ENCODE data around the gene C3orf49.

Gene C3orf49

GRCh38 chr3:63830526-63830925, 11.4 kb downstream of the C3orf49 start:
- no peaks in the 10 kb centered on the region for H3K9me3 Mint-ChIP-seq (ENCODE audit: low read depth)
- no peak overlapping the region for H3K27ac Mint-ChIP-seq
- no peaks in the 10 kb centered on the region for H3K27me3 Mint-ChIP-seq
- H3K4me1 Mint-ChIP-seq (ENCODE audit: low read depth), result no peaks in the 10 kb centered on the region
- no peak overlapping the region for H3K4me3 Mint-ChIP-seq
- H3K36me3 Mint-ChIP-seq, result peaks cover 26% of the 10 kb centered on the region

- H3K4me3 Mint-ChIP-seq, result no peak overlapping the region
- H3K36me3 Mint-ChIP-seq, result peaks cover 20% of the 10 kb centered on the region
- no peaks in the 10 kb centered on the region for H3K9me3 Mint-ChIP-seq (ENCODE audit: low read depth)
- H3K27ac Mint-ChIP-seq, result no peak overlapping the region
- H3K27me3 Mint-ChIP-seq, result no peaks in the 10 kb centered on the region
- no peaks in the 10 kb centered on the region for H3K4me1 Mint-ChIP-seq (ENCODE audit: low read depth)
Measured at GRCh38 chr3:63832395-63832794, 13.3 kb downstream of the C3orf49 start.

DNA sequence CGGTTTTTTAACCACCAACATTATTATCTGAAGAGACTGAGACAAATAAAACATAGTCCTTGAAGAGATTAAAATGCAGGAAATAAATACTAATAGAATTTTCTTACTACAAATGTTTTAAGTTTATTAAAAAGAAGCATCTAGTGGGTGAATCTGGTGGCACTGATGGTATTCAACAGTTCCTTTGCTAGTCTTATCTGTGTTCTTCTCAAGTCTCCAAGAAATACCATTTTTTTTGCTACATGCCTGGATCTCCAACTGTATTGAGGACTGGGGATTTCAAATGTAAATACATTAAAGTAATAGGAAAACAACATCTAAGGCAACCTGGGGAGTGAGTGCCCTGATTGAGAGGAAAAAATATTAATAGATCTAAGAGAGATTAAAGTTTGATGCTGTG, 22.6 kb downstream of the C3orf49 start:
- Mint-ChIP-seq H3K27ac (no peak overlapping the region), H3K27me3 (no peaks in the 10 kb centered on the region), H3K36me3 (peaks cover 3% of the 10 kb centered on the region), H3K4me1 (ENCODE audit: low read depth) (peaks cover 6% of the 10 kb centered on the region), H3K4me3 (no peak overlapping the region), H3K9me3 (ENCODE audit: low read depth) (no peaks in the 10 kb centered on the region)

DNA sequence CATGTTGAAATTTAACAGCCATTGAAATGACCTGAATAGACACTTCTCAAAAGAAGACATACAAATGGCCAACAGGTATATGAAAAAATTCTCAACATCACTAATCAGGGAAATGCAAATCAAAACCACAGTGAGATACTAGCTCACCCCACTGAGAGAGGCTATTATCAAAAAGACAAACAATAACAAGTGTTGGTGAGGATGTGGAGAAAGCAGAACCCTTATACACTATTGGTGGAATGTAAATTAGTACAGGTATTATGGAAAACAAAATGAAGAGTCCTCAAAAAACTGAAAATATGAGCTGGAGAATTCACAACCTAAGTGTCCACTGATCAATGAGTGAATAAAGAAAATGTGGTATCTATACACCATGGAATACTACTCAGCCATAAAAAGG, 23.0 kb downstream of the C3orf49 start:
- Mint-ChIP-seq H3K9me3 (ENCODE audit: low read depth) (no peaks in the 10 kb centered on the region), H3K4me3 (no peak overlapping the region), H3K27me3 (no peaks in the 10 kb centered on the region), H3K36me3 (peaks cover 3% of the 10 kb centered on the region), H3K27ac (no peak overlapping the region), H3K4me1 (ENCODE audit: low read depth) (peaks cover 6% of the 10 kb centered on the region)

GRCh38 chr3:63845215-63845614, 26.1 kb downstream of the C3orf49 start:
- Mint-ChIP-seq H3K4me3 (no peak overlapping the region), H3K4me1 (ENCODE audit: low read depth) (peaks cover 9% of the 10 kb centered on the region), H3K27me3 (no peaks in the 10 kb centered on the region), H3K27ac (no peak overlapping the region), H3K36me3 (peaks cover 3% of the 10 kb centered on the region), H3K9me3 (ENCODE audit: low read depth) (no peaks in the 10 kb centered on the region)

GRCh38 chr3:63847718-63848450, 28.8 kb downstream of the C3orf49 start:
- H3K4me1 Mint-ChIP-seq (ENCODE audit: low read depth), result peaks cover 9% of the 10 kb centered on the region
- no peak overlapping the region for H3K27ac Mint-ChIP-seq
- no peak overlapping the region for H3K4me3 Mint-ChIP-seq
- no peaks in the 10 kb centered on the region for H3K27me3 Mint-ChIP-seq
- peaks cover 5% of the 10 kb centered on the region for H3K36me3 Mint-ChIP-seq
- H3K9me3 Mint-ChIP-seq (ENCODE audit: low read depth), result no peaks in the 10 kb centered on the region

DNA sequence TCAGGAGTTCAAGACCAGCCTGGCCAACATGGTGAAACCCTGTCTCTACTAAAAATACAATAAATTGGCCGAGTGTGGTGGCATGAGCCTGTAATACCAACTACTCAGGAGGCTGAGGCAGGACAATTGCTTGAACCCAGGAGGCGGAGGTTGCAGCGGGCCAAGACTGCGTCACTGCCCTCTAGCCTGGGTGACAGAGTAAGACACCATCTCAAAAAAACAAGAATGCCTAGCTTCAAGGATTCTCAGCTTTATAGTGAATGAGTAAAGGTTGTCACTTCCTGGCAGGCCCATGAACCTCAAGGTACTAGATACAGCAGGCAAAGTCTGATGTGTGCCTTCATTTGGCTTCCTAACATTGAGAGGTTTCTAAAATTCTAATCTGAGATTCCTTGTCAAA, 30.1 kb downstream of the C3orf49 start:
- Mint-ChIP-seq H3K4me1 (ENCODE audit: low read depth) (peaks cover 9% of the 10 kb centered on the region), H3K4me3 (no peak overlapping the region), H3K9me3 (ENCODE audit: low read depth) (no peaks in the 10 kb centered on the region), H3K27me3 (no peaks in the 10 kb centered on the region), H3K36me3 (peaks cover 5% of the 10 kb centered on the region), H3K27ac (no peak overlapping the region)

GRCh38 chr3:63851287-63851686, 32.2 kb downstream of the C3orf49 start:
- Mint-ChIP-seq H3K4me1 (ENCODE audit: low read depth) (peaks cover 17% of the 10 kb centered on the region), H3K27ac (no peak overlapping the region), H3K36me3 (peaks cover 2% of the 10 kb centered on the region), H3K4me3 (no peak overlapping the region), H3K9me3 (ENCODE audit: low read depth) (no peaks in the 10 kb centered on the region), H3K27me3 (no peaks in the 10 kb centered on the region)

DNA sequence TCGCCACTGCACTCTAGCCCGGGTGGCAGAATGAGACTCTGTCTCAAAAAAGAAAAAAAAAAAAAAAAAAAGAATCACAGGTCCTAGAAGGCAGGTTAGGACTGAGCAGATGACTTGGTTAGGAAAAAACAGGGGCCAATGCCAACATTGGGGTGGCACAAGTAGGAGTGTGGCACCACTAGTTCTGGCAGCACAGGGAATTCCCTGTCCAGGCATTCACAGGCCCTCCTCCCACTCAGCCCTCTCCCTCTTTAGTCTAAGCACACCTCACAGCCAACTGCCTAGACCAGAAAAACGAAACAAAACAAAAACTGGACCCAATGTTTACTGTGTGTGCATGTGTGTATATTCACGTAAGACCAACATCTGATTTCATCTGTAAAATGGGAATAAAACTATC, 34.0 kb downstream of the C3orf49 start:
- H3K27ac Mint-ChIP-seq, result no peak overlapping the region
- no peaks in the 10 kb centered on the region for H3K27me3 Mint-ChIP-seq
- H3K4me1 Mint-ChIP-seq (ENCODE audit: low read depth), result peaks cover 28% of the 10 kb centered on the region
- peaks cover 2% of the 10 kb centered on the region for H3K36me3 Mint-ChIP-seq
- H3K9me3 Mint-ChIP-seq (ENCODE audit: low read depth), result no peaks in the 10 kb centered on the region
- H3K4me3 Mint-ChIP-seq, result no peak overlapping the region

- Mint-ChIP-seq H3K27ac (no peak overlapping the region), H3K36me3 (peaks cover 2% of the 10 kb centered on the region), H3K4me3 (no peak overlapping the region), H3K27me3 (no peaks in the 10 kb centered on the region), H3K9me3 (ENCODE audit: low read depth) (no peaks in the 10 kb centered on the region), H3K4me1 (ENCODE audit: low read depth) (peaks cover 46% of the 10 kb centered on the region)
Measured at GRCh38 chr3:63855333-63855940, 36.3 kb downstream of the C3orf49 start.

- Mint-ChIP-seq H3K36me3 (no peaks in the 10 kb centered on the region), H3K4me3 (no peak overlapping the region), H3K27ac (no peak overlapping the region), H3K27me3 (no peaks in the 10 kb centered on the region), H3K9me3 (ENCODE audit: low read depth) (no peaks in the 10 kb centered on the region), H3K4me1 (ENCODE audit: low read depth) (peaks cover 58% of the 10 kb centered on the region)
Measured at GRCh38 chr3:63857311-63857710, 38.2 kb downstream of the C3orf49 start.

- H3K36me3 Mint-ChIP-seq, result peaks cover 5% of the 10 kb centered on the region
- peak overlapping the region; percentile 61 for H3K27ac Mint-ChIP-seq
- peaks cover 67% of the 10 kb centered on the region for H3K4me1 Mint-ChIP-seq (ENCODE audit: low read depth)
- H3K27me3 Mint-ChIP-seq, result no peaks in the 10 kb centered on the region
- H3K9me3 Mint-ChIP-seq (ENCODE audit: low read depth), result no peaks in the 10 kb centered on the region
- H3K4me3 Mint-ChIP-seq, result no peak overlapping the region
Measured at GRCh38 chr3:63860776-63861175, 41.7 kb downstream of the C3orf49 start.

DNA sequence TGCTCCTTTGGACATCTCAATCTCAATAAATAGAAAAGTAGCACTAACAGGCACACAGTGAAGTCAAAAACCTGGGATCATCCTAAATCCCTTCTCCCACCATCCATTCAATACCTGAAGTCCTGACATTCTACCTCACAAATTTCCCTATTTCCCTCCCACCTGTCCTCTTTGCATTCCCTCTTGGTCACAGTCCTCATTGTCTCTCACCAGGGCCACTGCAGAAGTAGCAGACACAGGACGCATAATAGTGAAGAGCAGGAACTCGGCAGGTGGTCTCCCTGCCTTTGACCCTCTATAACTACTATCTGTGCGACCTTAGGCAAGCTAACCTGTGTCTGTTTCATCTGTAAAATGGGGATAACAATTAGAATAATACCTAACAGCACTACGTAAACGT, 42.2 kb downstream of the C3orf49 start:
- no peaks in the 10 kb centered on the region for H3K27me3 Mint-ChIP-seq
- peaks cover 5% of the 10 kb centered on the region for H3K36me3 Mint-ChIP-seq
- H3K4me1 Mint-ChIP-seq (ENCODE audit: low read depth), result peaks cover 65% of the 10 kb centered on the region
- H3K9me3 Mint-ChIP-seq (ENCODE audit: low read depth), result no peaks in the 10 kb centered on the region
- no peak overlapping the region for H3K4me3 Mint-ChIP-seq
- H3K27ac Mint-ChIP-seq, result peak overlapping the region; percentile 2

- Mint-ChIP-seq H3K4me3 (peak overlapping the region; percentile 94), H3K27ac (peak overlapping the region; percentile 89), H3K27me3 (no peaks in the 10 kb centered on the region), H3K9me3 (ENCODE audit: low read depth) (no peaks in the 10 kb centered on the region), H3K36me3 (peaks cover 7% of the 10 kb centered on the region), H3K4me1 (ENCODE audit: low read depth) (peaks cover 63% of the 10 kb centered on the region)
Measured at GRCh38 chr3:63862804-63863149, 43.7 kb downstream of the C3orf49 start.

- H3K4me3 Mint-ChIP-seq, result peak within 1 kb of the TSS; percentile 94
- no peaks in the 10 kb centered on the region for H3K9me3 Mint-ChIP-seq (ENCODE audit: low read depth)
- no peaks in the 10 kb centered on the region for H3K27me3 Mint-ChIP-seq
- H3K36me3 Mint-ChIP-seq, result peaks cover 7% of the 10 kb centered on the region
- H3K4me1 Mint-ChIP-seq (ENCODE audit: low read depth), result peaks cover 63% of the 10 kb centered on the region
- peak within 1 kb of the TSS; percentile 94 for H3K27ac Mint-ChIP-seq
Measured at GRCh38 chr3:63863150-63864007, 44.3 kb downstream of the C3orf49 start, which contains the start of the genes ATXN7 and THOC7. ATXN7 (plus strand) TSS chr3:63863867; CDS start chr3:63912599, 48,732 bp downstream. THOC7 (minus strand) TSS chr3:63863805; CDS start chr3:63863790, 15 bp downstream.

Data from activated naive CD8-positive, alpha-beta T cell (primary cell).